ENCODE measurements around the gene TXNRD2.

The TXNRD2 gene

GRCh38 chr22:19974268-19974861 lies 32.7 kb upstream of the TXNRD2 start:
- no peak overlapping the region for H3K27ac ChIP-seq (ENCODE audit: low read length)
- H3K9ac ChIP-seq (ENCODE audit: low read length) = no peak overlapping the region
- peaks cover 3% of the 10 kb centered on the region; the same call in 1 of the 2 replicates for H3K4me1 ChIP-seq (ENCODE audit: low read length)
- H3K4me2 ChIP-seq (ENCODE audit: low read length) = no peak overlapping the region
- no peaks in the 10 kb centered on the region for H3K79me2 ChIP-seq (ENCODE audit: low read length)
- no peak for TF ChIP-seq CTCF (IDR thresholded peaks at IDR 0.05; ENCODE audit: low read depth, low read length)
- TF ChIP-seq EZH2phosphoT487 (IDR thresholded peaks at IDR 0.05; ENCODE audit: low read depth) = no peak
- H4K20me1 ChIP-seq (ENCODE audit: insufficient read depth, low read length) = no peaks in the 10 kb centered on the region
- H3K27me3 ChIP-seq (ENCODE audit: low read depth, low read length) = no peaks in the 10 kb centered on the region
- H2AFZ ChIP-seq (ENCODE audit: low read depth, low read length) = no peak overlapping the region
- no peak overlapping the region for H3K4me3 ChIP-seq (ENCODE audit: low read length)
- no peaks in the 10 kb centered on the region for H3K9me3 ChIP-seq (ENCODE audit: insufficient read depth, low read length)
- no peaks in the 10 kb centered on the region for H3K36me3 ChIP-seq (replicated peaks; ENCODE audit: low read depth, low read length)

- no peaks in the 10 kb centered on the region for H3K27me3 ChIP-seq (ENCODE audit: low read depth, low read length)
- no peak overlapping the region for H3K9ac ChIP-seq (ENCODE audit: low read length)
- no peaks in the 10 kb centered on the region for H3K36me3 ChIP-seq (replicated peaks; ENCODE audit: low read depth, low read length)
- no peaks in the 10 kb centered on the region for H4K20me1 ChIP-seq (ENCODE audit: insufficient read depth, low read length)
- no peak overlapping the region for H3K4me2 ChIP-seq (ENCODE audit: low read length)
- no peak overlapping the region for H3K4me3 ChIP-seq (ENCODE audit: low read length)
- peaks cover 3% of the 10 kb centered on the region; the same call in 1 of the 2 replicates for H3K4me1 ChIP-seq (ENCODE audit: low read length)
- H3K9me3 ChIP-seq (ENCODE audit: insufficient read depth, low read length) = no peaks in the 10 kb centered on the region
- no peak overlapping the region for H3K27ac ChIP-seq (ENCODE audit: low read length)
- H2AFZ ChIP-seq (ENCODE audit: low read depth, low read length) = no peak overlapping the region
- no peak for TF ChIP-seq EZH2phosphoT487 (IDR thresholded peaks at IDR 0.05; ENCODE audit: low read depth)
- TF ChIP-seq CTCF (IDR thresholded peaks at IDR 0.05; ENCODE audit: low read depth, low read length) = no peak
- H3K79me2 ChIP-seq (ENCODE audit: low read length) = no peaks in the 10 kb centered on the region
These were observed 32.1 kb upstream of the TXNRD2 start for GRCh38 chr22:19973551-19974267.

- no peak for TF ChIP-seq EZH2phosphoT487 (IDR thresholded peaks at IDR 0.05; ENCODE audit: low read depth)
- TF ChIP-seq CTCF (IDR thresholded peaks at IDR 0.05; ENCODE audit: low read depth, low read length) = no peak
- Histone ChIP-seq H2AFZ (ENCODE audit: low read depth, low read length) (no peak overlapping the region), H3K27me3 (ENCODE audit: low read depth, low read length) (no peaks in the 10 kb centered on the region), H3K4me1 (ENCODE audit: low read length) (peaks cover 3% of the 10 kb centered on the region; the same call in 1 of the 2 replicates), H3K4me3 (ENCODE audit: low read length) (no peak overlapping the region), H3K27ac (ENCODE audit: low read length) (no peak overlapping the region), H4K20me1 (ENCODE audit: insufficient read depth, low read length) (0 out of 2 replicates have a peak, but pooled peaks cover 1% of the 10 kb centered on the region), H3K36me3 (replicated peaks; ENCODE audit: low read depth, low read length) (no peaks in the 10 kb centered on the region), H3K79me2 (ENCODE audit: low read length) (no peaks in the 10 kb centered on the region), H3K9me3 (ENCODE audit: insufficient read depth, low read length) (no peaks in the 10 kb centered on the region), H3K9ac (ENCODE audit: low read length) (no peak overlapping the region), H3K4me2 (ENCODE audit: low read length) (no peak overlapping the region)
These were observed 31.3 kb upstream of the TXNRD2 start for GRCh38 chr22:19972652-19973550.

DNA sequence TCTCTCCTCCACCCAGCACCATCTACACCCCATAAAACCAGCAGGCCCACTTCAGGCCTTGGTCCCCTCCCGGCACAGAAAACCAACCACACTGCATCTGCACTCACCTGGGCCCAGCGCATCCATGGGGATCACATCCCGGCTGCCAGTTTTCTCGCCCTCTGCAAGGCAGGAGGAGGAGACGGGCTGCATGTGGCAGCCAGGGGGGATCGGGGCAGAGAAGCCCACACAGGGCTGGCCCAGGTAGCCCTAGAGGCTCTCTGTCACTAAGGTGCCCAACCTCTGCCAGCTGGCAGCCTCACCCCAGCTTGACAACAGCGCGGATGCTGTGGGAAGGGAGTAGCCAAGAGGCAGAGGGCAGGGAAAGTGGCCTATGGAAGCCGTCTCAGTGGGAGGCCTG lies 30.6 kb upstream of the TXNRD2 start:
- H3K27ac ChIP-seq (ENCODE audit: low read length) = no peak overlapping the region

More for the DNA sequence above, 30.6 kb upstream of the TXNRD2 start:
- Histone ChIP-seq H3K4me3 (ENCODE audit: low read length) (no peak overlapping the region), H3K4me1 (ENCODE audit: low read length) (peaks cover 3% of the 10 kb centered on the region; the same call in 1 of the 2 replicates), H3K9me3 (ENCODE audit: insufficient read depth, low read length) (no peaks in the 10 kb centered on the region), H2AFZ (ENCODE audit: low read depth, low read length) (no peak overlapping the region), H3K36me3 (replicated peaks; ENCODE audit: low read depth, low read length) (no peaks in the 10 kb centered on the region), H3K4me2 (ENCODE audit: low read length) (no peak overlapping the region), H3K9ac (ENCODE audit: low read length) (no peak overlapping the region), H3K79me2 (ENCODE audit: low read length) (no peaks in the 10 kb centered on the region), H4K20me1 (ENCODE audit: insufficient read depth, low read length) (0 out of 2 replicates have a peak, but pooled peaks cover 4% of the 10 kb centered on the region), H3K27me3 (ENCODE audit: low read depth, low read length) (no peaks in the 10 kb centered on the region)
- no peak for TF ChIP-seq EZH2phosphoT487 (IDR thresholded peaks at IDR 0.05; ENCODE audit: low read depth)
